ENCODE measurements around the gene TGFBR2.

Gene TGFBR2

DNA sequence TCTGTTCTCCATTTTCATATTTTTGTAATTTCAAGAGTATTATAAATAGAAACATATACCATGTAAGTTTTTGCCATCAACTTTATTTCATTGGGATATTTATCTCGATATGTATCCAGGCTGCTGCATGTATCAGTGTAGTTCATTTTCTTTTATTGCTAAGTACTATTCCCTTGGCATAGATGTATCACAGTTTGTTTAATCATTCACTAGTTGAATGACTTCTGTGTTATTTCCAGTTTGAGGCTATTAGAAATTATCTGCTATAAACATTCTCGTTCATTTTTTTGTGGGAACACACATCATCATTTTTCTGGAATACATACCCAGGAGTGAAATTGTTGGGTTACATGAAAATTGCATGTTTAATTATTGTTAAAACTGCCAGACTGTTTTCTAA, 18.5 kb upstream of the TGFBR2 start:
- Mint-ChIP-seq H3K27me3 (no peaks in the 10 kb centered on the region), H3K4me1 (ENCODE audit: low read depth) (no peaks in the 10 kb centered on the region), H3K36me3 (no peaks in the 10 kb centered on the region), H3K9me3 (ENCODE audit: low read depth) (no peaks in the 10 kb centered on the region), H3K4me3 (no peak overlapping the region), H3K27ac (no peak overlapping the region)

DNA sequence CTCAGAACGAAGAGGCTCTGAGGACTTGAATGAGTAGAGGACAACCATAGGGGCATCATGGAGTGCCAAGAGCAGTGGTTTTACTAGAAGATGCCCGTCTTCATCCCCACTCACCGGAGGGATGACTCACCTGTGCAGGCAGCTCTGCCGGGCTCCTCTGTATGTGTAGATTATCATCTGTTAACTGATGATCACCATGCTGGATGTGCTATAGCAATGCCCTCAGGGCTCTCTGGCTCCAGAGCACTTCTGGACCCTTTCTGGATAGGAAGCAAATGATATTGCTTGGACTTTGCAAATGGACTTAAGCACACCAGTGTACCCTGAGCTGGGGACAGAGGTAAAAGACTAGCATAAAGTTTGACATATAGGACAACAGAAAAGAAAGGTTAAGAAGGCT, 10.2 kb upstream of the TGFBR2 start:
- Mint-ChIP-seq H3K36me3 (peaks cover 2% of the 10 kb centered on the region), H3K9me3 (ENCODE audit: low read depth) (no peaks in the 10 kb centered on the region), H3K4me1 (ENCODE audit: low read depth) (peaks cover 31% of the 10 kb centered on the region), H3K4me3 (no peak overlapping the region), H3K27ac (no peak overlapping the region), H3K27me3 (no peaks in the 10 kb centered on the region)

DNA sequence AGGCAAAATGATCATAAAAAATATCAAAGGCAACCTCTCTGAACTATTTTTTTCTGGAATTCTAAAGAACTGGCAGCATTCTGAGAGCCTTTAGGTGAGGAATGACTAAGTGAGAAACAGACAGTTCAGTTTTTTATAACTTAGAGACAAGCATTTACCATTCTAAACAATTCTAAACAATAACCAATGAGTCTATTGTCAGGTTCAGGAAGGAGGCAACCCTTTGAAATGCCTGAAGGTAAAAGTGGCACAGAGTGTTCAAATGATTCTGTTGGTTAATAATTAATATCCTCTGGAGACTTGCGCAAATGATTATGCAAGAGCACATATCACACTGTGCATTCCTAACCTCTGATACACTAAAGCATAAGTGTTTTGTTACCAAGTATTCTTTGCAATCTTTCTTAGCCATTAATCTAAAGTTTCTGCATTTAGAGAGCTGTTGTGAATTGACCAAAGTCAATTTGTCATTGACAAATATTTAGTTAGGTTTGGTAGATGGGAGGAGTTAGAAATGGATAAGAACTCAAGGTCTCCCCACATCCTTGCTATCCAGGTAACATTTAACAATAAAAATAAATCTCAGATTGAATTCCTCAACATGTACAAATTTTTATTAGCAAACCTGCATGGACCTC, 9.2 kb upstream of the TGFBR2 start:
- Mint-ChIP-seq H3K4me1 (ENCODE audit: low read depth) (peaks cover 38% of the 10 kb centered on the region), H3K4me3 (no peak overlapping the region), H3K36me3 (peaks cover 2% of the 10 kb centered on the region), H3K9me3 (ENCODE audit: low read depth) (no peaks in the 10 kb centered on the region), H3K27me3 (no peaks in the 10 kb centered on the region), H3K27ac (no peak overlapping the region)

DNA sequence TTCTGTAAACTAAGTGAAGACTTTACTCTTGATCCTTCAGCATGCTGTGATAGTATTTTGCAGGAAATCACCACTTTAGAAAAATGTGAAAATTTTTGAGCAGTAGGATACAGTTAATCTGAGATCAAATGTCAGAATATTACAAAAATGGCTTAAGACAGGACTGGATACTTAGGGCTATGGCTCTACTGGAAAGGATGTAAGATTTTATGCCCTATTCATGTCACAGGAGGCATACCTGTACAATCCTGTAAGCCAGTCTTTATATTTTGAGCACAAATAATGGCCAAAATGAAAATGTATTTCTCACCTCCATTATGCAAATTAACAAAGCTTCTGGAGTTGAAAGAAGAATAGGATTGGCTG, 8.6 kb upstream of the TGFBR2 start:
- Mint-ChIP-seq H3K4me1 (ENCODE audit: low read depth) (peaks cover 42% of the 10 kb centered on the region), H3K9me3 (ENCODE audit: low read depth) (no peaks in the 10 kb centered on the region), H3K36me3 (peaks cover 2% of the 10 kb centered on the region), H3K27me3 (no peaks in the 10 kb centered on the region), H3K27ac (no peak overlapping the region), H3K4me3 (no peak overlapping the region)

DNA sequence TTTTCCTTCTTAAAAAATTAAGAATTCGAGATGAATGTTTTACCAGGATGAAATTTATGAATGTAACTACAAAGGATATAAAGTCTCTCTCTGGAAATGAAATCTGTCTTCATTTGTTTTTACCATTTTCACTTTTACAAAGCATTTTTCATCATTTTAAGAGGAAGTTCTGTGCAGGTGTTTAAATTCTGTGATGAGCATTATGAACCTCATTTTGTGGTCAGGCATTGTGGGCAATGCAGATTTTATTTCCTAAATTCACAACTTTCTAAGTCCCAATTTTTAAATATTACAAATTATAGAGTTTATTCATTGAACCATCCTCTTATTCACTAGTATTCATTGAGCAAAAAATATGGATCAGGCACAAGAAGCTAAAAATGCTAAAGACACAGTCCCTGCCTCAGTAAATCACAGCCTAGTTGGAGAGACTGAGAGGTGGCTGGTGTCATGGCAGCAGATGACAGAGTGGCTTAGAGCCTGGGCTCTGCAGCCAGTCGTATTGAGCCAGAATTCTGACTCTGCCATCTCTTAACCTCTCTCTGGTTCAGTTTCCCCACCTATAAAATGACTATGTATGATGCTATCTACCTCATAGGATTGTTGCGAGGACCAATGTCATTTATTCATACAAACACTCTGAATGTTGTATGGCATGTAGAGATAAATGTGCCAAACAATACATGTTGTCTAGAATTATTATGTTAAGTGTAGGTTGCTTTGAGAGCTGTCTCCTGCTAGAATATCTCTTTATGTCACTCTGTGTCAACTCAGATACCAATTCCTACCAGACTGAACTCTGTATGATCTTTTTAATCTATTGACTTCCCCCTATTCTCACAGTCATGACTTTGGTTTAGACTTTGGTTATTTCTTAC, 7.5 kb upstream of the TGFBR2 start:
- no peaks in the 10 kb centered on the region for H3K27me3 Mint-ChIP-seq
- H3K4me3 Mint-ChIP-seq, result peak overlapping the region; percentile 27

DNA sequence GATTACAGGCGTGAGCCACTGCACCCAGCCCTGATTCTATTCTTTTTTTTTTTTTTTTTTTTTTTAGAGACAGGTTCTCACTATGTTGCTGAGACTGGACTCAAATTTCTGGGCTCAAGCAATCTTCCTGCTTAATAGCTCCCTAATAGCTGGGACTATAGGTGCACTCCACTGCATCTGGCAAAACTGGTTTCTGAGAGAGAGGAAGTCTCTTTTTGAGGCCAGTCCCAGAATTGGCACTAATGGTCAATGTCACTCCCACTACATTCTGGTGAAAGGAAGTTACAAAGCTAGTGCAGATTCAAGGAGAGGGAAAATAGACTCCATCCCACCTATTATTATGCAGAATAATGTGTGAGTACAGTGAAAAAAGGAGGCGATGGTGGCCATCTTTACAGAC, 5.8 kb upstream of the TGFBR2 start:
- peaks cover 71% of the 10 kb centered on the region for H3K4me1 Mint-ChIP-seq (ENCODE audit: low read depth)
- H3K36me3 Mint-ChIP-seq, result no peaks in the 10 kb centered on the region
- no peak overlapping the region for H3K4me3 Mint-ChIP-seq
- H3K27me3 Mint-ChIP-seq, result no peaks in the 10 kb centered on the region
- H3K9me3 Mint-ChIP-seq (ENCODE audit: low read depth), result no peaks in the 10 kb centered on the region
- H3K27ac Mint-ChIP-seq, result no peak overlapping the region

More for the DNA sequence above, 7.5 kb upstream of the TGFBR2 start:
- H3K36me3 Mint-ChIP-seq, result no peaks in the 10 kb centered on the region
- H3K4me1 Mint-ChIP-seq (ENCODE audit: low read depth), result peaks cover 54% of the 10 kb centered on the region
- peak overlapping the region; percentile 85 for H3K27ac Mint-ChIP-seq
- no peaks in the 10 kb centered on the region for H3K9me3 Mint-ChIP-seq (ENCODE audit: low read depth)

- H3K4me1 Mint-ChIP-seq (ENCODE audit: low read depth), result peaks cover 66% of the 10 kb centered on the region
- peak overlapping the region; percentile 95 for H3K27ac Mint-ChIP-seq
- H3K36me3 Mint-ChIP-seq, result no peaks in the 10 kb centered on the region
- no peaks in the 10 kb centered on the region for H3K27me3 Mint-ChIP-seq
- no peaks in the 10 kb centered on the region for H3K9me3 Mint-ChIP-seq (ENCODE audit: low read depth)
- peak overlapping the region; percentile 30 for H3K4me3 Mint-ChIP-seq
Observed at GRCh38 chr3:30602946-30603345, 3.5 kb upstream of the TGFBR2 start.

GRCh38 chr3:30604093-30604492, 2.3 kb upstream of the TGFBR2 start:
- peak overlapping the region; percentile 95 for H3K27ac Mint-ChIP-seq
- H3K4me1 Mint-ChIP-seq (ENCODE audit: low read depth), result peaks cover 60% of the 10 kb centered on the region
- H3K4me3 Mint-ChIP-seq, result peak overlapping the region; percentile 96
- peaks cover 8% of the 10 kb centered on the region for H3K36me3 Mint-ChIP-seq
- no peaks in the 10 kb centered on the region for H3K9me3 Mint-ChIP-seq (ENCODE audit: low read depth)
- H3K27me3 Mint-ChIP-seq, result no peaks in the 10 kb centered on the region

GRCh38 chr3:30604558-30604957, 1.8 kb upstream of the TGFBR2 start:
- Mint-ChIP-seq H3K27ac (peak overlapping the region; percentile 95), H3K4me3 (peak overlapping the region; percentile 96), H3K4me1 (ENCODE audit: low read depth) (peaks cover 55% of the 10 kb centered on the region), H3K9me3 (ENCODE audit: low read depth) (no peaks in the 10 kb centered on the region), H3K36me3 (peaks cover 8% of the 10 kb centered on the region), H3K27me3 (no peaks in the 10 kb centered on the region)

DNA sequence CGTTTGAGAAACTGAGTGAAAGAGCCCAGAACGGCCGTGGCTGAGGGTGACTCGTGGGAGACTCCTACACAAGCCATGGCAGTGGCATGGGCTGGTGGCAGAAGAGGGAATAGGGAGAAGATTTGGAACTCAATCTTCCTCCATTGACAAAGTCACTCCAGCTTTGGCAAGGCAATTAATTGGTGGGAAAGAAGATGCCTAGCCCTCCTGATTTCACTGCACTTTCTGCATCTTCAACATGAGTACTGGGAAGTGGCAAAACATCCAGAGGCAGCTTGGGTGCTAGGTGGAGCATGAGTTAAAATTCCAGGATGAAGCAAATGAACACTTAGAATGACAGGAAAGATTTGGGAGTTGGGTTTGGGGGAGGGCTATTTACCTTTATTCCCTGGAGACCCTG, 1.4 kb upstream of the TGFBR2 start:
- H3K27me3 Mint-ChIP-seq, result no peaks in the 10 kb centered on the region
- peak overlapping the region; percentile 96 for H3K4me3 Mint-ChIP-seq
- no peaks in the 10 kb centered on the region for H3K9me3 Mint-ChIP-seq (ENCODE audit: low read depth)
- H3K36me3 Mint-ChIP-seq, result peaks cover 12% of the 10 kb centered on the region
- peaks cover 54% of the 10 kb centered on the region for H3K4me1 Mint-ChIP-seq (ENCODE audit: low read depth)
- peak overlapping the region; percentile 95 for H3K27ac Mint-ChIP-seq

DNA sequence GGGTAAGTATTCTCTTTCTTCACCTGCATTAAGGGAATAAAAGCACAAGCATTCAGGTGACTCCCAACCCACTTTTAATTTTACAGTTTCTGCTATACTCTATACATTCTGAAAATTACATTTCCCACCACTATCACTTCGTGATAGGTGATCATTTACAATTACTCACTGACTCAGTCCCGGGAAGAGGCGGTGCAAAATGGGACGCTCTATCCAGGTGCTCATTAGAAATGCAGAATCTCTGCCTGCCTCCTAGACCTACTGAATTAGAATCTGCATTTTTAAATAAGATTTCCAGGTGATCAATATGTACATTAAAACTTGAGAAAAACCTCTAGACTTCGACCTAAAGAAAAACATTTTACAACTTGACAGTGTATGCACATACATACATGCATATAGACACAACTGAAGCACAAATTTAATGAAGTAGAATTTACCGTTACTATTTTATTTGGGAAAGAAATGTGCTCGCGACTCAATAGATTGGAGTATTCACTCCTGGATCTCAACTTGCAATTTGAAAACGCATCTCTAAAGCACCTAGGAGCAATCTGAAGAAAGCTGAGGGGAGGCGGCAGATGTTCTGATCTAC, 598 bp upstream of the TGFBR2 start:
- H3K9me3 Mint-ChIP-seq (ENCODE audit: low read depth), result no peaks in the 10 kb centered on the region
- peak overlapping the region; percentile 95 for H3K27ac Mint-ChIP-seq

GRCh38 chr3:30607032-30607833, 832 bp downstream of the TGFBR2 start:
- peaks cover 62% of the 10 kb centered on the region for H3K4me1 Mint-ChIP-seq (ENCODE audit: low read depth)
- peaks cover 23% of the 10 kb centered on the region for H3K36me3 Mint-ChIP-seq
- no peaks in the 10 kb centered on the region for H3K9me3 Mint-ChIP-seq (ENCODE audit: low read depth)
- H3K27ac Mint-ChIP-seq, result peak overlapping the region; percentile 97
- H3K4me3 Mint-ChIP-seq, result peak overlapping the region; percentile 99
- H3K27me3 Mint-ChIP-seq, result no peaks in the 10 kb centered on the region

More for the DNA sequence above, 598 bp upstream of the TGFBR2 start:
- H3K27me3 Mint-ChIP-seq, result no peaks in the 10 kb centered on the region
- H3K4me3 Mint-ChIP-seq, result peak overlapping the region; percentile 96
- H3K4me1 Mint-ChIP-seq (ENCODE audit: low read depth), result peaks cover 60% of the 10 kb centered on the region
- peaks cover 16% of the 10 kb centered on the region for H3K36me3 Mint-ChIP-seq

GRCh38 chr3:30608598-30608947, 2.2 kb downstream of the TGFBR2 start:
- peaks cover 31% of the 10 kb centered on the region for H3K36me3 Mint-ChIP-seq
- peak overlapping the region; percentile 99 for H3K4me3 Mint-ChIP-seq
- peaks cover 63% of the 10 kb centered on the region for H3K4me1 Mint-ChIP-seq (ENCODE audit: low read depth)
- no peaks in the 10 kb centered on the region for H3K9me3 Mint-ChIP-seq (ENCODE audit: low read depth)
- H3K27me3 Mint-ChIP-seq, result no peaks in the 10 kb centered on the region
- peak overlapping the region; percentile 96 for H3K27ac Mint-ChIP-seq

- Mint-ChIP-seq H3K27me3 (no peaks in the 10 kb centered on the region), H3K4me1 (ENCODE audit: low read depth) (peaks cover 63% of the 10 kb centered on the region), H3K9me3 (ENCODE audit: low read depth) (no peaks in the 10 kb centered on the region), H3K27ac (peak overlapping the region; percentile 96), H3K36me3 (peaks cover 33% of the 10 kb centered on the region), H3K4me3 (peak overlapping the region; percentile 99)
Observed at GRCh38 chr3:30609930-30610701, 3.7 kb downstream of the TGFBR2 start.

Measured in activated naive CD8-positive, alpha-beta T cell (primary cell).